ENCODE results near the gene DOCK1.
"Not testable (repeated sequence)": the region's sequence is repeated elsewhere in the genome, so short reads cannot be mapped to it uniquely, and the experiment has no call there.

Gene DOCK1

DNA sequence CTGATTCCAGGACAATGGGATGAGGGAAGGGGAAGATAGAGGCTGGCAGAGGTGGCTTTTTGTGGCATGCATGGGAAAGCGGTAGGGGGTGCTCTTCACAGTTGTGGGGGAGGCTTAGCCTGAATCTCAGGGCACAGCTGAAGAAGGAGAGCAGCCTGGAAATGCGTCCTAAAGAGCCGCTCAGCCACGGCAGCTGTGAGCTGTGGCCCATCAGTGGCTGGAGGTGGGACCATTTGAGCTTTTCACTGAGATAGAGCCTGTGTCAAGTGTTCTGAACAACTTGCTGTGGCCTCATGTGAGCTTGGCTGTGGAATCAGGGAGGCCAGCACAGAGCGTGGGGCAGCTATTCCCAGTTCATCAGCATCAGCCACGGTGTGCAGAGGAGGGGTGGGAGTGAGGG lies 391.5 kb downstream of the DOCK1 start:
- no peak for DNase-seq

- DNase-seq = no peak
Measured at GRCh38 chr10:127298381-127298780, 393.2 kb downstream of the DOCK1 start.

GRCh38 chr10:127299192-127299591 lies 394.0 kb downstream of the DOCK1 start:
- DNase-seq = not testable (repeated sequence)

- DNase-seq = no peak
Measured at GRCh38 chr10:127299956-127300689, 394.9 kb downstream of the DOCK1 start.

- no peak for DNase-seq
Measured at GRCh38 chr10:127300868-127301321, 395.7 kb downstream of the DOCK1 start.

DNA sequence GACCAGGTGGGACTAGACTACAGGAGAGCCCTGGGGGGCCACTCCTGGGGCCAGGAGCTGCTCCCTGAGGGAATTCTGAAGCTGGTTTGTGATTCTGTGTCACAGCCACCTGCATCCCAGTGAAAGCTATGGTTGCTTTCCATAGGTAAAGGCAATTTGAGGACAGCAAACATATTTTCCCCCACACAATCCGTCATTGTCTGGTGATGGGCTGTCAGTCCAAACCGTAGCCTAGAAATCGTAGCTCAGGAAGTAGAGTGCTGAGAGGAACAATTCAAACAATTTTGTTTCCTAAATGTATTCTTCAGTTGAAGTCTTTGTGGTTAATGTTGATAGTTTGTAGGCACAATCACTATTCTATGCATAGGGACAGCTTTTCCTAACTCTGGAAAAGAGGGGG lies 397.1 kb downstream of the DOCK1 start:
- no peak for DNase-seq

- DNase-seq = no peak
Measured at GRCh38 chr10:127303105-127303504, 397.9 kb downstream of the DOCK1 start.

- DNase-seq = no peak
Measured at GRCh38 chr10:127303746-127304145, 398.5 kb downstream of the DOCK1 start.

- DNase-seq = no peak
Measured at GRCh38 chr10:127306479-127306878, 401.3 kb downstream of the DOCK1 start.

DNA sequence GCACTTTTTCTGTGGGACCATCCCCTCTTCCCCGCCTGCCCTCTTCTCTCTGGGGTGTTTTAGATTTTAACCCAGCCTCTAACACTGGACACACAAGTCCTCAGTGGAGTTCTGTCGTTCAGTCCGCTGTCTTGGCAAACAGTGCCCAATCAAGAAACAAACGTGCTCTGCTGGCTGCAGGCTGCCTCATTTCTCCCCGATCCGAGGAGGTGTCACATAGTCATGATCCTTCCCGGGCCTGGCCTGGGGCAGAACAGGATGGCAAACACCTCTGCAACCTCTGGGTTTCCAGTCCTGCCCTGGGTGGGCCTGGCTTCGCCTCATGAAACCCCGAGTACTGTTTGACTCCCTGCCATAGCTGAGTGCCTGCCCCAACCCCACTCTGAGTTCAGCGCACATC lies 402.1 kb downstream of the DOCK1 start:
- DNase-seq = no peak

- no peak for DNase-seq
Measured at GRCh38 chr10:127308031-127308430, 402.8 kb downstream of the DOCK1 start.

GRCh38 chr10:127309619-127310018 lies 404.4 kb downstream of the DOCK1 start:
- not testable (repeated sequence) for DNase-seq

GRCh38 chr10:127310430-127310829 lies 405.2 kb downstream of the DOCK1 start:
- no peak for DNase-seq

DNA sequence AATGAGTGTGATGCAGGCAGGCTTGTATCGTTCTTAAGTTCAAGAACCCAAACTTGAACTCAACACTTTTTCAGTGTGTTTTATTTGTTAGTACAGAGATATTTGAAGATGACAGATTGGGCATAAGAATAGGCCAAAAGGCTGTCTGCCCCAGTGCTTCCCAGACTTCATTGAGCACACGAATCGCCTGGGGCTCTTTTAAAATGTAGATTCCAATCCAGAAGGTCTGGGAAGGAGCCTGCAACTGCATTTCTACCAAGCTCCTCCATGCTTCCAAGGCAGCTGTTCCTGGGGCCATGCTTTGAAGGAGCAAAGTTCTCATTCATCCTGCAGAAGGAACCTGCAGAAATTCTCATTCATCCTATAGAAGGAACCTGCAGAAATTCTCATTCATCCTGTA lies 405.7 kb downstream of the DOCK1 start:
- DNase-seq = no peak

- DNase-seq = no peak
Measured at GRCh38 chr10:127313996-127314700, 408.9 kb downstream of the DOCK1 start.

GRCh38 chr10:127314797-127315196 lies 409.6 kb downstream of the DOCK1 start:
- no peak for DNase-seq

GRCh38 chr10:127315888-127316287 lies 410.7 kb downstream of the DOCK1 start:
- no peak for DNase-seq

DNA sequence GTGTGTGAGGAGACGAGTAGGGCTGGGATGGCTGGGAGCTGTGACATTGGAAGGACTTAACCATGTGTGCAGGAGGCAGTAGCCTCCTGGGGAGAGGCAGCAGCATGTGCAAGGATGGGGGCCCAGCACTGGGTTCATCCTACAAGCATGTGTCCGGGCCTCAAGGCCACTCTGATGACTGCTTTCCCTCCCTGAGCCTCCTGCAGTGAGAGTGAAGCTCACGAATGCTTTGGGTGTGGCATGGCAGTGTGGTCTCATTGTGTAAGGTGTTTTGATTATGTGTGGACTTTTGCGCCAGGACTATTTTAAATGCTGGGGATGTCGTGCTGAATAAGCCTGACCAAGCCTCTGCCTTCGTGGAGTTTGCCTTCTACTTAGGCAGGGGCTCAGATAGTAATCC lies 413.2 kb downstream of the DOCK1 start:
- DNase-seq = no peak

GRCh38 chr10:127319271-127319670 lies 414.0 kb downstream of the DOCK1 start:
- no peak for DNase-seq

- no peak for DNase-seq
Measured at GRCh38 chr10:127319691-127320090, 414.5 kb downstream of the DOCK1 start.

GRCh38 chr10:127320176-127320575 lies 414.9 kb downstream of the DOCK1 start:
- no peak for DNase-seq

- DNase-seq = no peak
Measured at GRCh38 chr10:127322286-127322685, 417.1 kb downstream of the DOCK1 start.

GRCh38 chr10:127325506-127325905 lies 420.3 kb downstream of the DOCK1 start:
- no peak for DNase-seq

DNA sequence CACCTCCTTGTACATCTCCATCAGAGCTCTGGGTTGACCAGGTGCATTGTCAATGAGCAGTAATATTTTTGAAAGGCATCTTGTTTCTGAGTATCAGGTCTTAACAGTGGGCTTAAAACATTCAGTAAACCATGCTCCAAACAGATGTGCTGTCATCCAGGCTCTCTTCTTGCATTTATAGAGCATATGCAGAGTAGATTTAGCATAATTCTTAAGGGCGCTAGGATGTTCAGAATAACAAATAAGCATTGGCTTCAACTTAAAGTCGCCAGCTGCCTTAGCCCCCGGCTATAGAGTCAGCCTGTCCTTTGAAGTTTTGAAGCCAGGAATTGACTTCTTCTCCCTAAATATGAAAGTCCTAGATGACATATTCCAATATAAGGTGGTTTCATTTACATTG lies 421.7 kb downstream of the DOCK1 start:
- DNase-seq = no peak

- DNase-seq = no peak
Measured at GRCh38 chr10:127331696-127332095, 426.5 kb downstream of the DOCK1 start.
